K562 (cell line): ENCODE measurements around the gene COQ2. TPM values are rescaled to one million over a fixed set of nuclear protein-coding genes. Genes with fewer than 3 reads are reported as not detected.

Experiments
- ATAC-seq: fragments of 200-7000 bp; cut with Tn5 transposase; 3 replicates; pipeline ENCODE4 v1.9.1; 2020; ENCODE audit warnings: moderate library complexity
- BruUV-seq: library from RNA; stranded (reverse); fragments of 400-500 nt; replicated peaks from 2 replicates; lab custom pipeline; 2021; lab: Mats Ljungman, UMichigan
- CTCF ChIA-PET: fragments of 300-600 bp; formaldehyde crosslinking; extraction: SDS; loops from one replicate; lab custom pipeline; 2021; ENCODE audit warnings: low intra/inter-chr PET ratio; lab: Yijun Ruan, JAX
- POLR2A ChIA-PET: fragments of 300-600, 350-650 bp; sonication (Branson Sonifier 250); formaldehyde crosslinking; extraction: SDS; loops from one replicate; lab custom pipeline; 2021; ENCODE audit warnings: antibody characterized with exemption, inconsistent platforms; lab: Yijun Ruan, JAX
- DNase-seq, 4 experiments: peaks; one replicate each; pipeline versions ENCODE4 v3.0.0 to v3.0.0-alpha.2; 2011 to 2018; ENCODE audit warnings: low spot score in 3 of 4, mixed read lengths in 3 of 4; ENCODE audit errors: extremely low read depth in 1 of 4
- FAIRE-seq: peaks from 2 replicates; lab custom pipeline; 2011; peaks lifted over from hg19 to GRCh38; lab: Jason Lieb, UNC
- H2AFZ ChIP-seq: 2 replicates; pipeline ENCODE4 v1.6.0; 2011; ENCODE audit warnings: low read depth, low read length, control low read depth, inconsistent platforms
- H3K27ac ChIP-seq: fragments of 200-600 bp; 3 replicates; pipeline ENCODE4 v1.8.0; 2011; ENCODE audit warnings: low read depth, mild to moderate bottlenecking, control low read depth, inconsistent platforms, low read length, moderate library complexity, mixed read lengths; ENCODE audit errors: extremely low read depth
- H3K27me3 ChIP-seq, 2 experiments: fragments of 300-600 bp in 1 of 2; 2 replicates in 1 of 2; 3 replicates in 1 of 2; pipeline versions ENCODE4 v1.6.0 to v1.8.0; 2011; ENCODE audit warnings: inconsistent platforms in 2 of 2, low read length in 2 of 2, mild to moderate bottlenecking in 1 of 2, mixed read lengths in 1 of 2, moderate library complexity in 1 of 2; ENCODE audit not compliant: control insufficient read depth in 2 of 2, insufficient read depth in 2 of 2
- H3K36me3 ChIP-seq: fragments of 300-600 bp; 3 replicates; pipeline ENCODE4 v1.8.0; 2011; ENCODE audit warnings: mild to moderate bottlenecking, low read length, inconsistent platforms; ENCODE audit not compliant: control insufficient read depth, insufficient read depth
- H3K4me1 ChIP-seq, 2 experiments: fragments of 200-600 bp in 1 of 2; replicated peaks in 1 of 2; 2 replicates in 1 of 2; 3 replicates in 1 of 2; pipeline versions ENCODE4 v1.5.1 to v1.8.0; 2011; ENCODE audit warnings: inconsistent platforms in 2 of 2, low read length in 2 of 2, mild to moderate bottlenecking in 1 of 2, mixed read lengths in 1 of 2, moderate library complexity in 1 of 2; ENCODE audit not compliant: control insufficient read depth in 2 of 2, insufficient read depth in 2 of 2
- H3K4me2 ChIP-seq: 2 replicates; pipeline ENCODE4 v1.6.1; 2011; ENCODE audit warnings: low read length, control low read depth, inconsistent platforms, mixed read lengths; ENCODE audit not compliant: insufficient read depth
- H3K4me3 ChIP-seq: fragments of 200-600 bp; sonication (generic), shearing (Covaris generic); 2 replicates; pipeline ENCODE4 v1.5.1; 2016; ENCODE audit warnings: control low read depth, inconsistent platforms
- H3K79me2 ChIP-seq: fragments of 200-600 bp; 3 replicates; pipeline ENCODE4 v1.8.0; 2011; ENCODE audit warnings: low read length, inconsistent platforms; ENCODE audit not compliant: control insufficient read depth, insufficient read depth
- H3K9ac ChIP-seq, 2 experiments: 2 replicates each; pipeline versions ENCODE4 v1.6.0 to v1.6.1; 2011; ENCODE audit warnings: low read depth in 2 of 2, low read length in 2 of 2, control low read depth in 1 of 2, inconsistent platforms in 1 of 2, mild to moderate bottlenecking in 1 of 2, mixed read lengths in 1 of 2; ENCODE audit not compliant: insufficient read depth in 1 of 2
- H3K9me1 ChIP-seq: one replicate; pipeline ENCODE4 v1.6.0; 2011; ENCODE audit warnings: inconsistent platforms, mild to moderate bottlenecking, low read length, moderate library complexity; ENCODE audit not compliant: control insufficient read depth, insufficient read depth
- H3K9me3 ChIP-seq: replicated peaks from 2 replicates; pipeline ENCODE4 v1.5.1; 2011; ENCODE audit warnings: low read depth, low read length, inconsistent platforms; ENCODE audit not compliant: control insufficient read depth, insufficient read depth
- H4K20me1 ChIP-seq: replicated peaks from 2 replicates; pipeline ENCODE4 v1.6.1; 2011; ENCODE audit warnings: low read length, inconsistent platforms, mixed read lengths; ENCODE audit not compliant: control insufficient read depth, insufficient read depth
- EP400 ChIP-seq: fragments of 450-650 bp; IDR thresholded peaks from 2 replicates; pipeline ENCODE4 v1.6.1; 2017; ENCODE audit warnings: antibody characterized with exemption, mild to moderate bottlenecking, moderate library complexity
- MLX ChIP-seq, 2 experiments: fragments of 450-650 bp in 1 of 2; sonication (generic) in 1 of 2; formaldehyde crosslinking; conservative IDR thresholded peaks; 2 replicates each; pipeline versions ENCODE4 v1.4.0 to v1.8.1; 2020 to 2022; ENCODE audit warnings: mild to moderate bottlenecking in 1 of 2, missing genetic modification reagents in 1 of 2
- NR2C2 ChIP-seq, 2 experiments: fragments of 200-800 bp in 1 of 2; sonication (Bioruptor generic) in 1 of 2; sonication (generic) in 1 of 2; formaldehyde crosslinking in 1 of 2; IDR thresholded peaks; 2 replicates each; pipeline versions ENCODE4 v1.6.1 to v1.8.0; 2016 to 2022; ENCODE audit warnings: mild to moderate bottlenecking in 1 of 2, missing compliant biosample characterization in 1 of 2, missing genetic modification characterization in 1 of 2, missing genetic modification reagents in 1 of 2
- PHF20 ChIP-seq: fragments of 450-650 bp; IDR thresholded peaks from 2 replicates; pipeline ENCODE4 v1.6.1; 2018; ENCODE audit not compliant: partially characterized antibody
- POLR2H ChIP-seq: IDR thresholded peaks from 2 replicates; pipeline ENCODE4 v1.6.1; 2016; ENCODE audit warnings: missing genetic modification characterization, low read depth, mild to moderate bottlenecking, control low read depth, missing compliant biosample characterization, moderate library complexity
- ZBTB2 ChIP-seq: fragments of 450-650 bp; IDR thresholded peaks from 2 replicates; pipeline ENCODE4 v1.6.1; 2016; ENCODE audit warnings: antibody characterized with exemption
- WGBS: fragments of 100-300 bp; shearing (Covaris generic); methylation state at CpG from one replicate; pipeline ENCODE4 v1.1.6; 2016; ENCODE audit warnings: low coverage, mixed read lengths; ENCODE audit not compliant: insufficient coverage; ENCODE audit errors: missing lambda C conversion rate; 5-methylcytosine and 5-hydroxymethylcytosine counted together
- in situ Hi-C: fragments of 300-500 bp; cut with MboI; formaldehyde crosslinking; loops from 4 replicates; pipeline ENCODE4 v1.15.0; 2018; ENCODE audit warnings: inconsistent platforms, mixed read lengths
- intact Hi-C: fragments of 100-400 bp; cut with micrococcal nuclease; formaldehyde crosslinking; loops from 2 replicates; pipeline ENCODE4 v1.14.2; 2022
- polyA plus RNA-seq, 8 experiments: library from polyadenylated mRNA; depleted of rRNA in 4 of 8; stranded (reverse) in 5 of 8; unstranded in 3 of 8; fragments of >200 nt; fragmentation: Nextera tagmentation in 2 of 8; fragmentation: Illumina TruSeq in 1 of 8; extraction: Ambion mirVana in 2 of 8; extraction: Trizol in 1 of 8; gene quantifications; 2 replicates each; pipeline versions ENCODE4 v1.2.1 to v1.2.3, GENCODE V29; 2011 to 2014; ENCODE audit warnings: inconsistent platforms in 1 of 8, missing spikeins in 1 of 8
- total RNA-seq, 7 experiments: library from RNA; depleted of rRNA in 6 of 7; stranded (reverse); fragments of >200 nt in 6 of 7; fragmentation: Illumina TruSeq in 2 of 7; extraction: Trizol in 2 of 7; gene quantifications; 2 replicates each; pipeline versions ENCODE4 v1.2.1 to v1.2.3, GENCODE V29; 2011 to 2021; ENCODE audit warnings: low replicate concordance in 1 of 7
- TF ChIP-seq, protein P1 (sequence below): sonication (generic); formaldehyde crosslinking; IDR thresholded peaks from 2 replicates; pipeline ENCODE4 v1.8.1; 2022; ENCODE audit warnings: missing genetic modification reagents

The COQ2 gene
- total and polyA plus RNA-seq, 9 of the 15 experiments (the other 6 are each of a cell fraction or from before 2014, with no cell fraction given), result 1.9 to 13.5 (median 11.8) TPM

DNA sequence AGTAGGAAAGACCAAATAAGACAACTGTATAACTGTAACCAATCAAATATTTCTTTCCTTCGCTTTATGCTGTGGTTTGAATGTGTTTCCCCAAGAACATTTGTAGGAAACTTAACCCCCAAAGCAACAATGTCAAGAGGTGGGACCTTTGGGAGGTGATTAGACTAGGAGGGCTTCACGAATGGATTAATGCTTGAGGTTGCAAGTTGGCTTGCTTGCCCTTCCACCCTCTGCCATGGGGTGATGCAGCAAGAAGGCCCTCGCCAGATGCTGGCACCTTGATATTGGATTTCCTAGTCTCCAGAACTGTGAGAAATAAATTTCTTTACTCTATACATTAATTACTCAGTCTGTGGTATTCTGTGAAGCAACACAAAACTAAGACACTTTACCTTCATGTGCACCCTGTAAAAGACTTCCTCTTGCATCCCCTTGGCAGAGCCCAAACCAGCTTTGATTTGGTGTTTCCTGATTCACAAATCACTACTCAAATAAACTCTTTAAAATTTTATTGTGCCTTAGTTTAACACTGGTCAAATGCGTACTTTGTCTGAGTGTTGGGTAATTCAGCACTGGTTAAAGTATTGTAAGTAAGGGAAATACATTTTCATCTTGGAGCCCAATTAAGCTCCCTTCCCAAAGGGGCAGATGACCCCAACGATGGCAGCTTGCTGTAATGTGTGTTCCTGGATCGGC, 59.9 kb downstream of the COQ2 start:
- no TSS peak for BruUV-seq
- ChIA-PET POLR2A (interaction anchor here (0.9 kb wide), 1 partner anchor 14 kb away, joined by 5 read pairs; no protein-coding TSS in a partner anchor), CTCF (no interaction called here)
- H3K79me2 ChIP-seq, result no peaks in the 10 kb centered on the region
- FAIRE-seq, result no peak
- no peaks in the 10 kb centered on the region for H4K20me1 ChIP-seq
- no peak overlapping the region for H2AFZ ChIP-seq
- WGBS, result 11% methylated on average over 6 of the region's 6 CpGs
- no peaks in the 10 kb centered on the region for H3K4me1 ChIP-seq
- no peak for ATAC-seq
- H3K27me3 ChIP-seq, result peaks cover 2 to 6% of the 10 kb centered on the region in 2 experiments; a peak in 3 of 5 replicates
- in situ Hi-C loops (no loop called here), intact Hi-C loops (no loop called here)
- H3K36me3 ChIP-seq, result no peaks in the 10 kb centered on the region
- no peaks in the 10 kb centered on the region for H3K9me3 ChIP-seq
- DNase-seq, result no peak
- H3K4me2 ChIP-seq, result no peak overlapping the region
- H3K9me1 ChIP-seq, result no peaks in the 10 kb centered on the region
- H3K4me3 ChIP-seq, result no peak overlapping the region
- TF ChIP-seq, protein P1, sequence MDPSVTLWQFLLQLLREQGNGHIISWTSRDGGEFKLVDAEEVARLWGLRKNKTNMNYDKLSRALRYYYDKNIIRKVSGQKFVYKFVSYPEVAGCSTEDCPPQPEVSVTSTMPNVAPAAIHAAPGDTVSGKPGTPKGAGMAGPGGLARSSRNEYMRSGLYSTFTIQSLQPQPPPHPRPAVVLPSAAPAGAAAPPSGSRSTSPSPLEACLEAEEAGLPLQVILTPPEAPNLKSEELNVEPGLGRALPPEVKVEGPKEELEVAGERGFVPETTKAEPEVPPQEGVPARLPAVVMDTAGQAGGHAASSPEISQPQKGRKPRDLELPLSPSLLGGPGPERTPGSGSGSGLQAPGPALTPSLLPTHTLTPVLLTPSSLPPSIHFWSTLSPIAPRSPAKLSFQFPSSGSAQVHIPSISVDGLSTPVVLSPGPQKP (CRISPR knock-in tag), result no peak
- TF ChIP-seq ZBTB2 (no peak), POLR2H (tag) (no peak), MLX (CRISPR knock-in tag; conservative IDR thresholded peaks at IDR 0.05) (no peak), PHF20 (no peak), NR2C2 (CRISPR knock-in tag; IDR thresholded peaks at IDR 0.05) (no peak), NR2C2 (tag; IDR thresholded peaks at IDR 0.05) (no peak), EP400 (no peak)
- no peak overlapping the region for H3K27ac ChIP-seq
- no peak overlapping the region for H3K9ac ChIP-seq
